Liver (tissue), 9 donors: ENCODE measurements around the gene KRTAP26-1. TPM values are rescaled to one million over a fixed set of nuclear protein-coding genes. Genes with fewer than 3 reads are reported as not detected.

Source experiments
- DNase-seq: peaks from one replicate; pipeline ENCODE4 v3.0.0-alpha.2; 2017; ENCODE audit warnings: low spot score
- H3K27ac ChIP-seq, 2 donors: one replicate each; pipeline ENCODE4 v1.7.0; 2013; ENCODE audit warnings: inconsistent platforms in 2 of 2, low read length in 2 of 2, control low read depth in 1 of 2, low read depth in 1 of 2, mild to moderate bottlenecking in 1 of 2
- H3K27me3 ChIP-seq, 4 donors: one replicate each; pipeline versions ENCODE4 v1.6.1 to v1.7.0; 2013; ENCODE audit warnings: low read length in 3 of 4, inconsistent platforms in 1 of 4, mild to moderate bottlenecking in 1 of 4, moderate library complexity in 1 of 4; ENCODE audit not compliant: control insufficient read depth in 4 of 4, insufficient read depth in 4 of 4
- H3K36me3 ChIP-seq, 4 donors: one replicate each; pipeline versions ENCODE4 v1.6.1 to v1.7.0; 2013; ENCODE audit warnings: low read length in 3 of 4, mild to moderate bottlenecking in 3 of 4, low read depth in 1 of 4, moderate library complexity in 1 of 4; ENCODE audit not compliant: control insufficient read depth in 4 of 4, insufficient read depth in 3 of 4
- H3K4me1 ChIP-seq, 4 donors: one replicate each; pipeline versions ENCODE4 v1.6.1 to v1.7.0; 2013; ENCODE audit warnings: low read length in 3 of 4, mild to moderate bottlenecking in 3 of 4, moderate library complexity in 1 of 4; ENCODE audit not compliant: control insufficient read depth in 4 of 4, insufficient read depth in 4 of 4
- H3K4me3 ChIP-seq, 3 donors: one replicate each; pipeline versions ENCODE4 v1.6.1 to v1.7.0; 2013; ENCODE audit warnings: low read length in 3 of 3, control low read depth in 1 of 3, low read depth in 1 of 3, mild to moderate bottlenecking in 1 of 3
- H3K9ac ChIP-seq, 2 donors: one replicate each; pipeline ENCODE4 v1.7.0; 2013; ENCODE audit warnings: low read length in 2 of 2, mild to moderate bottlenecking in 2 of 2, moderate library complexity in 2 of 2, control low read depth in 1 of 2, low read depth in 1 of 2
- H3K9me3 ChIP-seq, 4 donors: one replicate each; pipeline versions ENCODE4 v1.6.1 to v1.7.0; 2013; ENCODE audit warnings: low read length in 3 of 4; ENCODE audit not compliant: control insufficient read depth in 4 of 4
- EGR1 ChIP-seq, 2 donors: IDR thresholded peaks; 2 replicates each; pipeline ENCODE4 v1.6.1; 2016 to 2018; ENCODE audit warnings: antibody characterized with exemption in 2 of 2, low read depth in 2 of 2
- FOXA1 ChIP-seq: IDR thresholded peaks from 2 replicates; pipeline ENCODE4 v1.6.1; 2016; ENCODE audit warnings: antibody characterized with exemption
- GABPA ChIP-seq, 2 donors: IDR thresholded peaks in 1 of 2; conservative IDR thresholded peaks in 1 of 2; 2 replicates each; pipeline ENCODE4 v1.6.1; 2016; ENCODE audit warnings: antibody characterized with exemption in 2 of 2, mild to moderate bottlenecking in 1 of 2, moderate library complexity in 1 of 2
- HNF4A ChIP-seq, 2 donors: conservative IDR thresholded peaks; 2 replicates each; pipeline ENCODE4 v1.6.1; 2016; ENCODE audit warnings: antibody characterized with exemption in 2 of 2, mild to moderate bottlenecking in 2 of 2
- HNF4G ChIP-seq: IDR thresholded peaks from 2 replicates; pipeline ENCODE4 v1.6.1; 2016; ENCODE audit warnings: antibody characterized with exemption
- NR2F2 ChIP-seq: IDR thresholded peaks from 2 replicates; pipeline ENCODE4 v1.6.1; 2016; ENCODE audit warnings: antibody characterized with exemption
- RAD21 ChIP-seq, 2 donors: IDR thresholded peaks; 2 replicates each; pipeline ENCODE4 v1.6.1; 2016; ENCODE audit warnings: antibody characterized with exemption in 2 of 2, mild to moderate bottlenecking in 2 of 2
- RXRA ChIP-seq, 2 donors: IDR thresholded peaks; 2 replicates each; pipeline ENCODE4 v1.6.1; 2017 to 2018; ENCODE audit warnings: antibody characterized with exemption in 2 of 2, mild to moderate bottlenecking in 1 of 2
- SP1 ChIP-seq: IDR thresholded peaks from 2 replicates; pipeline ENCODE4 v1.6.1; 2018; ENCODE audit warnings: antibody characterized with exemption, mild to moderate bottlenecking
- TAF1 ChIP-seq: conservative IDR thresholded peaks from 2 replicates; pipeline ENCODE4 v1.6.1; 2016; ENCODE audit warnings: antibody characterized with exemption, mild to moderate bottlenecking
- WGBS: extraction: QIAGEN DNeasy Blood & Tissue Kit; methylation state at CpG from one replicate; pipeline ENCODE4 v1.1.7; 2013; 5-methylcytosine and 5-hydroxymethylcytosine counted together
- polyA plus RNA-seq, 2 donors: library from polyadenylated mRNA; stranded (reverse) in 1 of 2; unstranded in 1 of 2; fragments of 200-250 nt in 1 of 2; fragments of >200 nt in 1 of 2; fragmentation: Nextera tagmentation in 1 of 2; extraction: Ambion mirVana in 1 of 2; gene quantifications; one replicate each; pipeline versions ENCODE4 v1.2.1 to v1.2.3, GENCODE V29; 2013 to 2015
- total RNA-seq, 2 donors: library from RNA; depleted of rRNA; stranded (reverse); fragments of >200 nt; gene quantifications; one replicate each; pipeline ENCODE4 v1.2.3, GENCODE V29; 2014
- TF ChIP-seq, protein P1 (sequence below): fragments of 150-350 bp; IDR thresholded peaks from 2 replicates; pipeline ENCODE4 v1.5.1; 2017; ENCODE audit warnings: improper control_type of control experiment, low read depth, low read length; ENCODE audit not compliant: missing input control
- TF ChIP-seq, protein P2 (sequence below): IDR thresholded peaks from 2 replicates; pipeline ENCODE4 v1.6.1; 2016; ENCODE audit warnings: antibody characterized with exemption
- TF ChIP-seq, protein P3 (sequence below): IDR thresholded peaks from 2 replicates; pipeline ENCODE4 v1.6.1; 2016; ENCODE audit warnings: antibody characterized with exemption
- donor health status: healthy.
- donor health status: healthy.
- donor health status: healthy.
- donor health status: healthy.
- donor health status: healthy.

The KRTAP26-1 gene
- total and polyA plus RNA-seq, 4 donors = not detected

DNA sequence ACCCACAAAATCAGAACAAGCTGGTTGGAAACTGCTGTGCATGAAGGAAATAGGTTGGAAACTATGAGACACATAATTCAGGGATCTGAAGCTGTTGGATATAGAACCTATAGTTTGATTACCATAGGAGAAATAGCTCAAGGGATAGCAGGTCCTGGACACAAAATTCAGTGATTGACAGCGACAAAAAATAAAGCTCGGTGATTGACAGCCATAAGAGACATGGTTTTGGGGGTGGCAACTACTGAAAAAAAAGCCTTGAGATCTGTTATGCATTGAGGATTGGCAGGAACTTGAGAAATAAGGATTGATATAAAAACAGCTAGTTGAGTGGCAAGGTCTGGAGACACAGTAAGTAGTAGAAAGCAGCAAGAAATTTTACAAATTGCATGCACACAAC lies 30.9 kb downstream of the KRTAP26-1 start, which contains the start of gene KRTAP25-1:
TSS of gene KRTAP25-1 (minus strand) at position 300 of the 400 bp plus-strand sequence. CDS start at position 276, 24 bp downstream.
- Histone ChIP-seq H3K27me3 (peaks cover 0 to 2% (median 0%) of the 10 kb centered on the region in 4 donors), H3K9me3 (peaks cover 0 to 4% (median 0%) of the 10 kb centered on the region in 4 donors), H3K36me3 (no peaks in the 10 kb centered on the region), H3K27ac (no peak within 1 kb of the TSS), H3K9ac (no peak within 1 kb of the TSS), H3K4me3 (no peak within 1 kb of the TSS), H3K4me1 (no peaks in the 10 kb centered on the region)
- 81% methylated on average over 2 of the region's 2 CpGs for WGBS
- no peak for DNase-seq
- TF ChIP-seq, protein P1, sequence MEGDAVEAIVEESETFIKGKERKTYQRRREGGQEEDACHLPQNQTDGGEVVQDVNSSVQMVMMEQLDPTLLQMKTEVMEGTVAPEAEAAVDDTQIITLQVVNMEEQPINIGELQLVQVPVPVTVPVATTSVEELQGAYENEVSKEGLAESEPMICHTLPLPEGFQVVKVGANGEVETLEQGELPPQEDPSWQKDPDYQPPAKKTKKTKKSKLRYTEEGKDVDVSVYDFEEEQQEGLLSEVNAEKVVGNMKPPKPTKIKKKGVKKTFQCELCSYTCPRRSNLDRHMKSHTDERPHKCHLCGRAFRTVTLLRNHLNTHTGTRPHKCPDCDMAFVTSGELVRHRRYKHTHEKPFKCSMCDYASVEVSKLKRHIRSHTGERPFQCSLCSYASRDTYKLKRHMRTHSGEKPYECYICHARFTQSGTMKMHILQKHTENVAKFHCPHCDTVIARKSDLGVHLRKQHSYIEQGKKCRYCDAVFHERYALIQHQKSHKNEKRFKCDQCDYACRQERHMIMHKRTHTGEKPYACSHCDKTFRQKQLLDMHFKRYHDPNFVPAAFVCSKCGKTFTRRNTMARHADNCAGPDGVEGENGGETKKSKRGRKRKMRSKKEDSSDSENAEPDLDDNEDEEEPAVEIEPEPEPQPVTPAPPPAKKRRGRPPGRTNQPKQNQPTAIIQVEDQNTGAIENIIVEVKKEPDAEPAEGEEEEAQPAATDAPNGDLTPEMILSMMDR = no peak
- TF ChIP-seq HNF4G = no peak
- TF ChIP-seq SP1 = no peak
- TF ChIP-seq NR2F2 = no peak
- no peak for TF ChIP-seq HNF4A (conservative IDR thresholded peaks at IDR 0.05)
- TF ChIP-seq, protein P2, sequence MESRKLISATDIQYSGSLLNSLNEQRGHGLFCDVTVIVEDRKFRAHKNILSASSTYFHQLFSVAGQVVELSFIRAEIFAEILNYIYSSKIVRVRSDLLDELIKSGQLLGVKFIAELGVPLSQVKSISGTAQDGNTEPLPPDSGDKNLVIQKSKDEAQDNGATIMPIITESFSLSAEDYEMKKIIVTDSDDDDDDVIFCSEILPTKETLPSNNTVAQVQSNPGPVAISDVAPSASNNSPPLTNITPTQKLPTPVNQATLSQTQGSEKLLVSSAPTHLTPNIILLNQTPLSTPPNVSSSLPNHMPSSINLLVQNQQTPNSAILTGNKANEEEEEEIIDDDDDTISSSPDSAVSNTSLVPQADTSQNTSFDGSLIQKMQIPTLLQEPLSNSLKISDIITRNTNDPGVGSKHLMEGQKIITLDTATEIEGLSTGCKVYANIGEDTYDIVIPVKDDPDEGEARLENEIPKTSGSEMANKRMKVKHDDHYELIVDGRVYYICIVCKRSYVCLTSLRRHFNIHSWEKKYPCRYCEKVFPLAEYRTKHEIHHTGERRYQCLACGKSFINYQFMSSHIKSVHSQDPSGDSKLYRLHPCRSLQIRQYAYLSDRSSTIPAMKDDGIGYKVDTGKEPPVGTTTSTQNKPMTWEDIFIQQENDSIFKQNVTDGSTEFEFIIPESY = no peak
- TF ChIP-seq TAF1 = no peak
- TF ChIP-seq, protein P3, sequence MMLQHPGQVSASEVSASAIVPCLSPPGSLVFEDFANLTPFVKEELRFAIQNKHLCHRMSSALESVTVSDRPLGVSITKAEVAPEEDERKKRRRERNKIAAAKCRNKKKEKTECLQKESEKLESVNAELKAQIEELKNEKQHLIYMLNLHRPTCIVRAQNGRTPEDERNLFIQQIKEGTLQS = no peak
- TF ChIP-seq RAD21 (IDR thresholded peaks at IDR 0.05) = no peak
- no peak for TF ChIP-seq RXRA (IDR thresholded peaks at IDR 0.05)
- no peak for TF ChIP-seq GABPA (IDR thresholded peaks at IDR 0.05 in 1 of 2, conservative IDR thresholded peaks at IDR 0.05 in 1 of 2)
- TF ChIP-seq EGR1 (IDR thresholded peaks at IDR 0.05; ENCODE audit: low read depth in 2 of 2) = no peak
- no peak for TF ChIP-seq FOXA1

DNA sequence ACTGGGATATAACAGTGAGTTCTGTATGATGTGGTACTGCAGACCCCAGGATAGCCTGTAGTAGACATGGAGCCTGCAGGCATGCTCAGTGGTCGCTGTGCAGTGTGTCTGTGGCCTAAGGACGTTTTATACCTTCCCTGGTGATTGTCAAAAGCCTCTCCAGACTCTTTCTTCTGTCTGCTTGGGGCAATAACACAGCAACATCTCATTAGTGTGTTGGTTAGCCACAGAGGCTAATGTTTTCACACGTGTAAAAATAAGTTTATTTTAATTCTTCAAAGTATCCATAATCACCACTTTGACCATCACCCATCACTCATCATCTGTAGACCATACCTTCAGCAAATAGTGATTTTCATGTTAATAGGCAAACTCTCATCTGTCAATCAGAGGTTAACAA lies 37.3 kb downstream of the KRTAP26-1 start, which contains the start of gene KRTAP24-1:
TSS of gene KRTAP24-1 (minus strand) at position 101 of the 400 bp plus-strand sequence. CDS start at position 83, 18 bp downstream.
- 43% methylated on average over 3 of the region's 3 CpGs for WGBS
- Histone ChIP-seq H3K9me3 (peaks cover 0 to 4% (median 0%) of the 10 kb centered on the region in 4 donors), H3K9ac (no peak within 1 kb of the TSS), H3K27ac (no peak within 1 kb of the TSS), H3K4me3 (no peak within 1 kb of the TSS), H3K27me3 (peaks cover 0 to 2% (median 0%) of the 10 kb centered on the region in 4 donors), H3K4me1 (no peaks in the 10 kb centered on the region), H3K36me3 (no peaks in the 10 kb centered on the region)
- no peak for DNase-seq
- no peak for TF ChIP-seq HNF4G
- TF ChIP-seq NR2F2 = no peak
- TF ChIP-seq, protein P1 = no peak
- TF ChIP-seq, protein P3 = no peak
- TF ChIP-seq HNF4A (conservative IDR thresholded peaks at IDR 0.05) = no peak
- TF ChIP-seq EGR1 (IDR thresholded peaks at IDR 0.05; ENCODE audit: low read depth in 2 of 2) = no peak
